Myocyte (in vitro differentiated cells): ENCODE data around the gene GOPC. TPM values are rescaled to one million over a fixed set of nuclear protein-coding genes. Genes with fewer than 3 reads are reported as not detected.
"Not testable (repeated sequence)": the region's sequence is repeated elsewhere in the genome, so short reads cannot be mapped to it uniquely, and the experiment has no call there.

Experiments used
- DNase-seq: peaks from one replicate; pipeline ENCODE4 v3.0.0-alpha.2; 2012; ENCODE audit warnings: low read depth
- total RNA-seq: library from RNA; depleted of rRNA; stranded (reverse); fragments of >200 nt; gene quantifications from 2 replicates; pipeline ENCODE4 v1.2.3, GENCODE V29; 2014

GOPC gene
- total RNA-seq, 1 donor from 2014 or later: 63.3 TPM

DNA sequence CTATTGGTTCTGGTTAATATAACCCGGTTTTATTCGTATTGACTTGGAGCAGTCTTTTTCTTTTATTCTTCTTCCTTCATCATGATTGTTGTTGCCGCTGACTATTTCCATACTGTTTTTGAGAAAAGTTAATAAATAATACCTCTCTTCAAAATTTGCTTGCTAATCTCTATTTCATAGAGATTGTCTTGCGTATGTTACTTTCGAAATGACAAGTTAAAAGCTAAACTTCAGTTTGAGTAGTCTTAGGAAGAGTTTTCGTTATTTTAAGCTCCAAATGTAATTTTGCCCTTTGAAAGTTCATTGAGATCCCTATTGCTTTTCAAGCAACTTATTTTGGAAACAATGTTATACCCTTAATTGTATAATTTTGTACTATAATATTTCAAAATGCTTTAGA is 83.4 kb downstream of the GOPC start:
- DNase-seq: no peak

DNA sequence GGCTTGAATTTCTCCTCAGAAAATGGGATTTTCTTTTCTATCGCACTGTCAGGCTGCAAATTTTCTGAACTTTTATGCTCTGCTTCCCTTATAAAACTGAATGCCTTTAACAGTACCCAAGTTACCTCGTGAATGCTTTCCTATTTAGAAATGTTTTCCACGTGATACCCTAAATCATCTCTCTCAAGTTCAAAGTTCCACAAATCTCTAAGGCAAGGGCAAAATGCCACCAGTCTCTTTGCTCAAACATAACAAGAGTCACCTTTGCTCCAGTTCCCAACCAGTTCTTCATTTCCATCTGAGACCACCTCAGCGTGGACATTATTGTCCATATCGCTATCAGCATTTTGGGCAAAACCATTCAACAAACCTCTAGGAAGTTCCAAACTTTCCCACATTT is 84.3 kb downstream of the GOPC start:
- not testable (repeated sequence) for DNase-seq

DNA sequence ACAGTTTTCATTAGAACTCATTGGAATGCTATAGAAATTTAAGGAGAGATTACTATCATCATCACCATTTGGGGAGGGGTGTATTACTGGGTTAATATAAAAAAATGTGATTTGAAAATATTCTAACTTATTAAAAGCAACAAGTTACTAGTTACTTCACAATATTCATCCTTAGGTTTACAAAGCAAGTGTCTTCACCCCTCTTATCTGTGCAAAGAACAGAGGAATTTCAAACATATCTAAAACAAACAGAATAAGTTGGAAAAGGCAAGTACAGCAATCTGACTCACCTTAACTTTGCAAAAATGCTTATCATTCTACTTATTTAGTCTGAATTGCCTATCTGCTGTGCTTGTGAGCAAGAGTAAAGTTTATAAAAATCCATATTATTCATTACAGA is 87.0 kb downstream of the GOPC start:
- DNase-seq: no peak

DNA sequence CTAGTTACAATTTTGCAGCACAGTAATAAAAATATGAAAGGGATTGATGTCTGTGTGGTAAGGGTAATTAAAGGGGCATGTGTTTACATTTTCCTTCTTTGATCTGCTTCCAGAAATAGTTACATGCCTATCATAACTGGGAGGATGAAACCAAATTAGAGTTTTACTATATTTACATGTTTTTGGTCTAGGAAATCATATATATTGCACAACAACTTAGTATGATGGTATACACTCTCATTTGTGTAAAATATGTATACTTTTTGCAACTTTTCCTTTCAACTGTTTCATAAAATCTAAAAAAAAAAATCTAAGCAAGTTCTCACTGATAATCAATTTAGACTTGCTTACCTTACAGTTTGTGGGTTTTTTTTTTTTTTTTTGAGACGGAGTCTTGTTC is 87.7 kb downstream of the GOPC start:
- DNase-seq: no peak

DNA sequence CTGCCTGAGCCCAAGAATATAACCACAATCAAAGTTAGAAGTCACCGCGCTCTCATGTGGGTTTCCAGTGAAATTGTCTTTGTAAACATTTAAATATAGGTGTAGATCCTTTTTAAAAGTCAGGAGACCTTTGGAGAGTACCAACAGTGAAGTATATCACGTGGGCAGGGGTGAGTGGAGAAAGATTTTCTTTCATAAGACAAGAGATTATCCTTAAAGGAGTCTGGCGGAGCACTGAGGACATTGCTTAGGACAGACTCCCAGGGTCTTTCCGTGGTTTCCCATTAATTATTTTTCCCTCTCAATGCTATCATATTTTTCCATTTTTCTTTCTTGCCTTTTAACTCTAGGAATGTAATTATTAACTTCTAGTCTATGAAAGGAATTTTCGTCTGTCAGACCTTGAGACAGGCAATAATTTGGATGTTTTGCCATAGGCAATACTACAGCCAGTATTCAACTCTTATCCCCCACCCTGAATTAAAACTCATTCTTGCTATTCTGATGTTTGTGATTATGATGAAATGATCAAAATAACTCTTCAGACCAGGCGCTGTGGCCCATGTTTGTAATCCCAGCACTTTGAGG is 88.4 kb downstream of the GOPC start:
- DNase-seq: no peak

GRCh38 chr6:117512987-117513573 is 89.2 kb downstream of the GOPC start:
- no peak for DNase-seq

DNA sequence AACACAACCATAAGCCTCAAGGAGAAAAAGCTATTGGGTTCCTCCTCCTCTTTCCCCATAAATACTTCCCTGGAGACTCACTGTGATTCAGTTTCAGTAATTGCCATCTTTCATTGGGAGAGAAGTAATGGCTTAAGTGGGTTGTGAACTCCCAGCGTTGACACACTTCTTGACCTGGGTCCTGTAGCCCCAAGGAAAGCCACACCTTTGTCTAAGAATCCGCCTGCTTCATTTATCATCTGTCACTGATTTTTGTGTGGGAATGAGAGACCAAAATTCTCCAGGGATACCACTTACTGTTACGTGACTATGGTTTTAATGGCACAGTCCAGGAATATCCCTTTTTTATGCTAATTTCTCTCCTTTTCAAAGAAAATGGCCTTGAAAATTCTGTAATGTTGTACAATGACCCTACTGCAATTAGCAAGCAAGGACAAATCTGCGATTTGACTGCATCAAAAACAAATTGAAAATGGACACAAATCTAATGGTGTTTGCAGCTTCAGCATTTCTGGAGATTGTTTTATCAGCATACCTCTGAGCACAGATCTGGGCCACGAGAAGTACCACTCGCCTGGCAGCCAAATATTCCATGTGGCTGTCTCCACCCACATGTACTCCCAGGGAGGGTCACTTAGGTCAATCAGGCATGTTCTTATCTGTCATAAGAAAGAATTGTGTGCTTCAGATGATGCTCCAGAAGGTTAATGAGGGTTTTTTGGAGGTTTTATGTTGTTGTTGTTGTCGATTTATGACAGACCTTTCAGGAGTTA is 90.1 kb downstream of the GOPC start:
- no peak for DNase-seq

Other genes starting within 250 kb of the GOPC start
- 5.3 and 5.5 TPM in 2 replicates for gene ROS1, start 176.6 kb downstream of the GOPC start, total RNA-seq
- 14.1 and 18.3 TPM in 2 replicates for gene DCBLD1, start 119.8 kb downstream of the GOPC start, total RNA-seq
- gene NUS1, start 73.0 kb upstream of the GOPC start, total RNA-seq: 9.5 and 11.7 TPM in 2 replicates